Muscle layer of duodenum (tissue), 2 donors: ENCODE data around the gene GNAI2.
"Not testable (repeated sequence)": the region's sequence is repeated elsewhere in the genome, so short reads cannot be mapped to it uniquely, and the experiment has no call there.

ENCODE experiments used
- H3K27ac ChIP-seq: one replicate; pipeline ENCODE4 v1.7.0; 2013; ENCODE audit warnings: mild to moderate bottlenecking, low read length
- H3K27me3 ChIP-seq: one replicate; pipeline ENCODE4 v1.7.0; 2013; ENCODE audit warnings: low read depth, mild to moderate bottlenecking, control low read depth, low read length
- H3K36me3 ChIP-seq, 2 donors: one replicate each; pipeline ENCODE4 v1.7.0; 2013; ENCODE audit warnings: low read length in 2 of 2, control low read depth in 1 of 2, mild to moderate bottlenecking in 1 of 2; ENCODE audit not compliant: insufficient read depth in 2 of 2, control insufficient read depth in 1 of 2
- H3K4me1 ChIP-seq, 2 donors: one replicate each; pipeline ENCODE4 v1.7.0; 2013; ENCODE audit warnings: low read length in 2 of 2, mild to moderate bottlenecking in 2 of 2, control low read depth in 1 of 2, moderate library complexity in 1 of 2; ENCODE audit not compliant: insufficient read depth in 2 of 2, control insufficient read depth in 1 of 2
- H3K4me3 ChIP-seq, 2 donors: one replicate each; pipeline ENCODE4 v1.7.0; 2013; ENCODE audit warnings: low read length in 2 of 2, low read depth in 1 of 2, mild to moderate bottlenecking in 1 of 2
- H3K9me3 ChIP-seq, 2 donors: one replicate each; pipeline ENCODE4 v1.7.0; 2013; ENCODE audit warnings: low read length in 2 of 2, control low read depth in 1 of 2, mild to moderate bottlenecking in 1 of 2; ENCODE audit not compliant: control insufficient read depth in 1 of 2
- donor health status: healthy.

GNAI2 gene

GRCh38 chr3:50241163-50241562, 5.2 kb downstream of the GNAI2 start:
- H3K36me3 ChIP-seq = peaks cover 0 to 5% of the 10 kb centered on the region in 2 donors
- no peaks in the 10 kb centered on the region for H3K9me3 ChIP-seq
- no peaks in the 10 kb centered on the region for H3K27me3 ChIP-seq
- H3K4me1 ChIP-seq = peaks cover 39 to 76% of the 10 kb centered on the region in 2 donors
- H3K27ac ChIP-seq = peak overlapping the region; percentile 60
- H3K4me3 ChIP-seq = no peak overlapping the region

GRCh38 chr3:50241713-50242380, 5.8 kb downstream of the GNAI2 start:
- peak overlapping the region; percentile 77 for H3K27ac ChIP-seq
- H3K4me1 ChIP-seq = peaks cover 39 to 82% of the 10 kb centered on the region in 2 donors
- no peaks in the 10 kb centered on the region for H3K9me3 ChIP-seq
- no peak overlapping the region for H3K4me3 ChIP-seq
- H3K27me3 ChIP-seq = no peaks in the 10 kb centered on the region
- H3K36me3 ChIP-seq = peaks cover 0 to 5% of the 10 kb centered on the region in 2 donors

- Histone ChIP-seq H3K36me3 (peaks cover 0 to 5% of the 10 kb centered on the region in 2 donors), H3K27ac (peak overlapping the region; percentile 77), H3K4me1 (peaks cover 40 to 82% of the 10 kb centered on the region in 2 donors), H3K4me3 (no peak overlapping the region), H3K9me3 (no peaks in the 10 kb centered on the region), H3K27me3 (no peaks in the 10 kb centered on the region)
Observed at GRCh38 chr3:50242381-50242770, 6.4 kb downstream of the GNAI2 start.

- peak overlapping the region; percentile 12 to 42 for H3K4me3 ChIP-seq
- H3K36me3 ChIP-seq = peaks cover 0 to 5% of the 10 kb centered on the region in 2 donors
- H3K27ac ChIP-seq = peak overlapping the region; percentile 77
- no peaks in the 10 kb centered on the region for H3K9me3 ChIP-seq
- H3K4me1 ChIP-seq = peaks cover 42 to 87% of the 10 kb centered on the region in 2 donors
- no peaks in the 10 kb centered on the region for H3K27me3 ChIP-seq
Observed at GRCh38 chr3:50242851-50243542, 7.0 kb downstream of the GNAI2 start.

GRCh38 chr3:50243543-50243895, 7.5 kb downstream of the GNAI2 start:
- Histone ChIP-seq H3K36me3 (peaks cover 0 to 5% of the 10 kb centered on the region in 2 donors), H3K9me3 (no peaks in the 10 kb centered on the region), H3K27ac (peak overlapping the region; percentile 77), H3K4me3 (peak overlapping the region; percentile 12 to 42), H3K4me1 (peaks cover 47 to 88% of the 10 kb centered on the region in 2 donors), H3K27me3 (no peaks in the 10 kb centered on the region)

GRCh38 chr3:50244813-50245212, 8.8 kb downstream of the GNAI2 start:
- not testable (repeated sequence) for H3K36me3 ChIP-seq, H3K27me3 ChIP-seq, H3K9me3 ChIP-seq, H3K4me3 ChIP-seq
- H3K4me1 ChIP-seq = peaks cover 39 to 88% of the 10 kb centered on the region in 2 donors
- H3K27ac ChIP-seq = peak overlapping the region; percentile 10

GRCh38 chr3:50245251-50245745, 9.3 kb downstream of the GNAI2 start:
- Histone ChIP-seq H3K4me3 (peak overlapping the region; percentile 50 to 59), H3K36me3 (peaks cover 0 to 5% of the 10 kb centered on the region in 2 donors)

GRCh38 chr3:50245831-50246516, 10.0 kb downstream of the GNAI2 start:
- H3K9me3 ChIP-seq = no peaks in the 10 kb centered on the region
- peak overlapping the region; percentile 67 for H3K27ac ChIP-seq
- peaks cover 36 to 84% of the 10 kb centered on the region in 2 donors for H3K4me1 ChIP-seq
- peak overlapping the region; percentile 50 to 59 for H3K4me3 ChIP-seq
- no peaks in the 10 kb centered on the region for H3K27me3 ChIP-seq
- peaks cover 0 to 5% of the 10 kb centered on the region in 2 donors for H3K36me3 ChIP-seq

More at GRCh38 chr3:50245251-50245745, 9.3 kb downstream of the GNAI2 start:
- Histone ChIP-seq H3K4me1 (peaks cover 36 to 88% of the 10 kb centered on the region in 2 donors), H3K27me3 (no peaks in the 10 kb centered on the region), H3K27ac (peak overlapping the region; percentile 67), H3K9me3 (no peaks in the 10 kb centered on the region)

- Histone ChIP-seq H3K9me3 (no peaks in the 10 kb centered on the region), H3K36me3 (peaks cover 0 to 9% of the 10 kb centered on the region in 2 donors), H3K27me3 (no peaks in the 10 kb centered on the region), H3K4me3 (peak overlapping the region; percentile 50 to 59), H3K27ac (peak overlapping the region; percentile 62), H3K4me1 (peaks cover 35 to 83% of the 10 kb centered on the region in 2 donors)
Observed at GRCh38 chr3:50246517-50246954, 10.5 kb downstream of the GNAI2 start.

- Histone ChIP-seq H3K4me1 (peaks cover 20 to 72% of the 10 kb centered on the region in 2 donors), H3K27me3 (no peaks in the 10 kb centered on the region), H3K4me3 (no peak overlapping the region), H3K27ac (peak overlapping the region; percentile 62), H3K36me3 (peaks cover 5 to 25% of the 10 kb centered on the region in 2 donors), H3K9me3 (no peaks in the 10 kb centered on the region)
Observed at GRCh38 chr3:50248387-50248786, 12.4 kb downstream of the GNAI2 start.

- Histone ChIP-seq H3K36me3 (peaks cover 13 to 31% of the 10 kb centered on the region in 2 donors), H3K27ac (peak overlapping the region; percentile 62), H3K4me3 (no peak overlapping the region), H3K27me3 (no peaks in the 10 kb centered on the region), H3K4me1 (peaks cover 20 to 69% of the 10 kb centered on the region in 2 donors), H3K9me3 (no peaks in the 10 kb centered on the region)
Observed at GRCh38 chr3:50249457-50249856, 13.5 kb downstream of the GNAI2 start.
